ENCODE measurements around the gene FAM221A. TPM values are rescaled to one million over a fixed set of nuclear protein-coding genes. Genes with fewer than 3 reads are reported as not detected.
"Not testable (repeated sequence)": the region's sequence is repeated elsewhere in the genome, so short reads cannot be mapped to it uniquely, and the experiment has no call there.

The FAM221A gene
- 2.9 and 4.8 TPM in 2 replicates for total RNA-seq (2014; rRNA removed; shearing (Covaris generic))

GRCh38 chr7:23679898-23680413, at the start of gene FAM221A:
Gene FAM221A (plus strand): TSS chr7:23680199. CDS start chr7:23680219, 20 bp downstream.
- DNase-seq (ENCODE audit: low spot score), result peak; percentile 70

- DNase-seq (ENCODE audit: low spot score), result no peak
Measured at GRCh38 chr7:23633417-23633816, 46.6 kb upstream of the FAM221A start.

GRCh38 chr7:23645822-23646221, 34.2 kb upstream of the FAM221A start:
- no peak for DNase-seq (ENCODE audit: low spot score)

GRCh38 chr7:23653942-23654341, 26.1 kb upstream of the FAM221A start:
- no peak for DNase-seq (ENCODE audit: low spot score)

GRCh38 chr7:23654508-23654907, 25.5 kb upstream of the FAM221A start:
- DNase-seq (ENCODE audit: low spot score), result no peak

- no peak for DNase-seq (ENCODE audit: low spot score)
Measured at GRCh38 chr7:23655433-23655832, 24.6 kb upstream of the FAM221A start.

- no peak for DNase-seq (ENCODE audit: low spot score)
Measured at GRCh38 chr7:23658831-23659427, 21.1 kb upstream of the FAM221A start.

- no peak for DNase-seq (ENCODE audit: low spot score)
Measured at GRCh38 chr7:23661385-23661784, 18.6 kb upstream of the FAM221A start.

GRCh38 chr7:23662124-23662983, 17.6 kb upstream of the FAM221A start:
- DNase-seq (ENCODE audit: low spot score), result no peak

GRCh38 chr7:23662984-23663313, 17.1 kb upstream of the FAM221A start:
- no peak for DNase-seq (ENCODE audit: low spot score)

GRCh38 chr7:23664122-23664521, 15.9 kb upstream of the FAM221A start:
- DNase-seq (ENCODE audit: low spot score), result no peak

GRCh38 chr7:23672033-23672432, 8.0 kb upstream of the FAM221A start:
- DNase-seq (ENCODE audit: low spot score), result no peak

- DNase-seq (ENCODE audit: low spot score), result no peak
Measured at GRCh38 chr7:23680414-23681405, 711 bp downstream of the FAM221A start.

GRCh38 chr7:23684041-23684440, 4.0 kb downstream of the FAM221A start:
- DNase-seq (ENCODE audit: low spot score), result not testable (repeated sequence)

GRCh38 chr7:23685731-23686130, 5.7 kb downstream of the FAM221A start:
- no peak for DNase-seq (ENCODE audit: low spot score)

- DNase-seq (ENCODE audit: low spot score), result no peak
Measured at GRCh38 chr7:23687011-23687410, 7.0 kb downstream of the FAM221A start.

GRCh38 chr7:23689165-23689564, 9.2 kb downstream of the FAM221A start:
- DNase-seq (ENCODE audit: low spot score), result no peak

- no peak for DNase-seq (ENCODE audit: low spot score)
Measured at GRCh38 chr7:23691320-23691719, 11.3 kb downstream of the FAM221A start.

GRCh38 chr7:23693224-23693623, 13.2 kb downstream of the FAM221A start:
- DNase-seq (ENCODE audit: low spot score), result no peak

GRCh38 chr7:23696916-23697441, 17.0 kb downstream of the FAM221A start:
- DNase-seq (ENCODE audit: low spot score), result peak; percentile 94

GRCh38 chr7:23698822-23699221, 18.8 kb downstream of the FAM221A start:
- DNase-seq (ENCODE audit: low spot score), result no peak

GRCh38 chr7:23700046-23700445, 20.0 kb downstream of the FAM221A start:
- DNase-seq (ENCODE audit: low spot score), result no peak
